Stimulated activated naive CD8-positive, alpha-beta T cell treated with anti-CD3 and anti-CD28 coated beads, Interleukin-15, amount 100 ng/mL, for 72 hours (primary cell): ENCODE data around the gene ELP5.

Experiments used
- ATAC-seq: fragments of 150-1000 bp; cut with Tn5 transposase; 2 replicates; pipeline ENCODE4 v1.10.0; 2021; ENCODE audit warnings: mild to moderate bottlenecking, moderate library complexity
- DNase-seq, 2 donors: peaks; one replicate each; pipeline ENCODE4 v3.0.0; 2021 to 2022
- H3K27ac Mint-ChIP-seq, 2 donors: one replicate each; pipeline ENCODE4 v1.8.0; 2022; ENCODE audit warnings: mild to moderate bottlenecking in 2 of 2, mixed read lengths in 2 of 2, moderate library complexity in 2 of 2
- H3K27me3 Mint-ChIP-seq: one replicate; pipeline ENCODE4 v1.8.0; 2022; ENCODE audit warnings: mixed read lengths
- H3K4me1 Mint-ChIP-seq: one replicate; pipeline ENCODE4 v1.8.0; 2022; ENCODE audit warnings: mild to moderate bottlenecking, mixed read lengths
- H3K4me3 Mint-ChIP-seq, 2 donors: one replicate each; pipeline ENCODE4 v1.8.0; 2022; ENCODE audit warnings: mild to moderate bottlenecking in 2 of 2, mixed read lengths in 2 of 2, moderate library complexity in 1 of 2
- H3K9me3 Mint-ChIP-seq, 2 donors: one replicate each; pipeline ENCODE4 v1.8.0; 2022; ENCODE audit warnings: mixed read lengths in 2 of 2

ELP5 gene

GRCh38 chr17:7281074-7281952 is 29.3 kb downstream of the ELP5 start, which contains the start of gene SLC2A4:
TSS of gene SLC2A4 (plus strand) at chr17:7281718. CDS start at chr17:7281935, 217 bp downstream.
- ATAC-seq (peak; percentile 80), DNase-seq (peak; percentile 80 to 88)
- H3K27ac Mint-ChIP-seq, result peak within 1 kb of the TSS; percentile 31 to 72
- H3K9me3 Mint-ChIP-seq, result no peaks in the 10 kb centered on the region
- peaks cover 45% of the 10 kb centered on the region for H3K27me3 Mint-ChIP-seq
- H3K4me3 Mint-ChIP-seq, result peak within 1 kb of the TSS; percentile 87 to 95
- H3K4me1 Mint-ChIP-seq, result peaks cover 39% of the 10 kb centered on the region

DNA sequence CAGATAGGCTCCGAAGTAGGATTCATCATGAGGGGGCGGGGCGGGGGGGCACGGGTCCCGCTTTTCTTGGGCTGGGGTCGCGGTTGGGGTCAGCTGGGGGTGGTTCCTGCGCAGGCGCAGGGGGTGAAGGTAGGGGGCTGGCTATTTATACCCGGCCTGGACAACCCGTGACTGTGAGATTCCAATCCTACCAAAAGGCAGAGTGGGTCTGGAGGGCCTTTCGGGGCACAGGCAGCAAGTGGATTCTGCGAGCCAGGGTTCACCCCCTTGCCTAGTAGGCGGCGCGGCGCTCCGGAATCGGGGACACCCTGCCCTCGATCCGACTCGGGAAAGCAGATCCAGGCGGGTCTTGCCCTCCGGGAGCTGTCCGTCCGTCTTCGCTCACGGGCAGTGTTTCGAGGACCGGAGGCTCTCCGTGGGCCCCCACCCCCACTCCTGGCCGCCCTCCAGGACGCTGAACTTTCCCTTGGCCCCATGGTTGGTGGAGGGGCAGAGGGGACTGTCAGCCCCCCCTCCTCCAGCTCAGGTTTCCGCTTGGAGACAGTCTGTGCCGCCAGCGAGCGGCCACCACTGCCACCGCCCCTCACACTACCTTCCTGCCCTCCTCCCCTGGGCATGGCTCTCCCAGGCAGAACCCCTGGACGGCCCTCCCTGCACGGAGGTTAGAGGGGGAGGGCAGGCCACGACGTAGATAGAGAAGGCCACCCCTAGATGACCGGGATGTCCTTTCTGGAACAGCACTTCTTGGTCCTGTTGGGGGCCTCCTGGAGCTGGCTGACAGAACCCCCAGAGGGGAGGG is 30.1 kb downstream of the ELP5 start:
- Mint-ChIP-seq H3K9me3 (no peaks in the 10 kb centered on the region), H3K27me3 (peaks cover 45% of the 10 kb centered on the region), H3K4me1 (peaks cover 39% of the 10 kb centered on the region), H3K4me3 (peak overlapping the region; percentile 87 to 95), H3K27ac (no peak overlapping the region)
- DNase-seq (no peak), ATAC-seq (no peak)

- peak overlapping the region in 1 of 2 donors; percentile 95 for H3K4me3 Mint-ChIP-seq
- DNase-seq (no peak), ATAC-seq (no peak)
- peaks cover 39% of the 10 kb centered on the region for H3K4me1 Mint-ChIP-seq
- H3K27me3 Mint-ChIP-seq, result peaks cover 52% of the 10 kb centered on the region
- H3K27ac Mint-ChIP-seq, result no peak overlapping the region
- no peaks in the 10 kb centered on the region for H3K9me3 Mint-ChIP-seq
Observed at GRCh38 chr17:7282752-7283321, 30.8 kb downstream of the ELP5 start.

- Mint-ChIP-seq H3K27ac (peak overlapping the region in 1 of 2 donors; percentile 27), H3K4me3 (no peak overlapping the region), H3K27me3 (peaks cover 56% of the 10 kb centered on the region), H3K9me3 (no peaks in the 10 kb centered on the region), H3K4me1 (peaks cover 39% of the 10 kb centered on the region)
- ATAC-seq, result no peak
- no peak for DNase-seq
Observed at GRCh38 chr17:7283471-7284216, 31.6 kb downstream of the ELP5 start.

DNA sequence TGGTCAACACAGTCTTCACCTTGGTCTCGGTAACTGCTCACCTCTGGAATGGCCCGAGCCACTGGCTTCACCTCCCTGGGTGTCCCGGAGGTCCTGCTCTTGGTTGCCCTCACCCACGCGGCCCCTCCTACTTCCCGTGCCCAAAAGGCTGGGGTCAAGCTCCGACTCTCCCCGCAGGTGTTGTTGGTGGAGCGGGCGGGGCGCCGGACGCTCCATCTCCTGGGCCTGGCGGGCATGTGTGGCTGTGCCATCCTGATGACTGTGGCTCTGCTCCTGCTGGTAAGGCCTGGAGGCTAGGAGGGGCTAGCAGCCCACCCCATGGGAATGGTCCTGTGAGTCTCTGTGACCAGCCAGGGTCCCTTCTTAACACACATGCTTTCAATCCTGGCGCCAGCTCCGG is 32.9 kb downstream of the ELP5 start:
- H3K27me3 Mint-ChIP-seq, result peaks cover 51% of the 10 kb centered on the region
- H3K27ac Mint-ChIP-seq, result no peak overlapping the region
- no peaks in the 10 kb centered on the region for H3K9me3 Mint-ChIP-seq
- peaks cover 39% of the 10 kb centered on the region for H3K4me1 Mint-ChIP-seq
- ATAC-seq (no peak), DNase-seq (no peak)
- no peak overlapping the region for H3K4me3 Mint-ChIP-seq

GRCh38 chr17:7285679-7286078 is 33.7 kb downstream of the ELP5 start:
- no peak overlapping the region for H3K4me3 Mint-ChIP-seq
- peak overlapping the region in 1 of 2 donors; percentile 22 for H3K27ac Mint-ChIP-seq
- H3K27me3 Mint-ChIP-seq, result peaks cover 45% of the 10 kb centered on the region
- DNase-seq (no peak), ATAC-seq (no peak)
- H3K4me1 Mint-ChIP-seq, result peaks cover 31% of the 10 kb centered on the region
- no peaks in the 10 kb centered on the region for H3K9me3 Mint-ChIP-seq

GRCh38 chr17:7289256-7290032 is 37.4 kb downstream of the ELP5 start:
- ATAC-seq (no peak), DNase-seq (no peak)
- H3K9me3 Mint-ChIP-seq, result no peaks in the 10 kb centered on the region
- no peak overlapping the region for H3K27ac Mint-ChIP-seq
- peaks cover 38% of the 10 kb centered on the region for H3K27me3 Mint-ChIP-seq
- H3K4me1 Mint-ChIP-seq, result peaks cover 9% of the 10 kb centered on the region
- no peak overlapping the region for H3K4me3 Mint-ChIP-seq

GRCh38 chr17:7290166-7290565 is 38.2 kb downstream of the ELP5 start:
- Mint-ChIP-seq H3K27me3 (peaks cover 40% of the 10 kb centered on the region), H3K4me1 (peaks cover 14% of the 10 kb centered on the region)

DNA sequence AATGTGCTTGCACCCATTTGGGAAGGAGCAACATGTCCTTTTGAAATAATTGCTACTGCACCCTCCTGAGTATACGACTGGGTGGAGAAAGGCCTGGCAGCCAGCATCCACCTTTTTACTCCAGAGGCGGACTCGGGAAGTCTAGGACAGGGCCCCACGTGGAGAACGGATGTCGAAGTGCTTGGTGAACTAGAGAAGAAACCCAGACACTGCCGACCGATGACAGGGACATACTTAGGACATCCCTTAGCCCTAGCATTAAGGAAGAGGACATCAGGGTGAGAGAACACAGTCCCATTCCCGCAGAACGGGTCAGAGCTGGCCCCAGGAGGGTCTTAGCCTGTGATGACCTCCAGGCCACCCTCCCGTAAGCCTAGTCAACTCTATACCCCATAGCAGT is 38.7 kb downstream of the ELP5 start:
- DNase-seq (no peak), ATAC-seq (no peak)
- Mint-ChIP-seq H3K27me3 (peaks cover 46% of the 10 kb centered on the region), H3K9me3 (no peaks in the 10 kb centered on the region), H3K4me3 (no peak overlapping the region), H3K4me1 (peaks cover 19% of the 10 kb centered on the region), H3K27ac (no peak overlapping the region)

More at GRCh38 chr17:7290166-7290565, 38.2 kb downstream of the ELP5 start:
- ATAC-seq (no peak), DNase-seq (no peak)
- Mint-ChIP-seq H3K9me3 (no peaks in the 10 kb centered on the region), H3K27ac (no peak overlapping the region), H3K4me3 (no peak overlapping the region)

- peaks cover 32% of the 10 kb centered on the region for H3K4me1 Mint-ChIP-seq
- H3K4me3 Mint-ChIP-seq, result no peak overlapping the region
- no peak for ATAC-seq
- no peak for DNase-seq
- no peaks in the 10 kb centered on the region for H3K9me3 Mint-ChIP-seq
- H3K27ac Mint-ChIP-seq, result no peak overlapping the region
- peaks cover 58% of the 10 kb centered on the region for H3K27me3 Mint-ChIP-seq
Observed at GRCh38 chr17:7292194-7292593, 40.2 kb downstream of the ELP5 start.

GRCh38 chr17:7292729-7293128 is 40.7 kb downstream of the ELP5 start:
- H3K9me3 Mint-ChIP-seq, result no peaks in the 10 kb centered on the region
- no peak for DNase-seq
- no peak for ATAC-seq
- no peak overlapping the region for H3K27ac Mint-ChIP-seq
- H3K4me1 Mint-ChIP-seq, result peaks cover 32% of the 10 kb centered on the region
- H3K27me3 Mint-ChIP-seq, result peaks cover 53% of the 10 kb centered on the region
- no peak overlapping the region for H3K4me3 Mint-ChIP-seq

DNA sequence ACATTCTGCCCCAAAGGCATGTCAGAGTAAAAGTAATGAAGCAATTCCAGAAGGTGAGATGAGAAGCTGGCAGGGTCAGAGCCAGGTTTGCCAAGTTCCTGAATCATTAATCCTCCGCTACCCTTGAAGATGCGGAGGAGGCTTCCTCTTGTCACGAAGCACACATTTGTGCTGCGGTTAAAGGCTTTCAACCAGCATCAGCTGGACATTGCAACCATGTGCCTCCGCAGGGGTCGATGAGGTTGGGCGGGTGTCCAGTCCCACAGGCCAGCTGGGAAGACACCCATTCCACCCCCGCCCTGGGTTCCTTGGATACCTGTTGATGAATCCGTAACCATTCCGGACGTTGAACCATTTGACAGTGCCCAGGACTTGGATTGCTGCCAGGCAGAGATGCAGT is 41.1 kb downstream of the ELP5 start:
- Mint-ChIP-seq H3K4me3 (peak overlapping the region in 1 of 2 donors; percentile 67), H3K9me3 (no peaks in the 10 kb centered on the region), H3K27me3 (peaks cover 48% of the 10 kb centered on the region), H3K4me1 (peaks cover 32% of the 10 kb centered on the region), H3K27ac (no peak overlapping the region)
- DNase-seq (no peak), ATAC-seq (no peak)

DNA sequence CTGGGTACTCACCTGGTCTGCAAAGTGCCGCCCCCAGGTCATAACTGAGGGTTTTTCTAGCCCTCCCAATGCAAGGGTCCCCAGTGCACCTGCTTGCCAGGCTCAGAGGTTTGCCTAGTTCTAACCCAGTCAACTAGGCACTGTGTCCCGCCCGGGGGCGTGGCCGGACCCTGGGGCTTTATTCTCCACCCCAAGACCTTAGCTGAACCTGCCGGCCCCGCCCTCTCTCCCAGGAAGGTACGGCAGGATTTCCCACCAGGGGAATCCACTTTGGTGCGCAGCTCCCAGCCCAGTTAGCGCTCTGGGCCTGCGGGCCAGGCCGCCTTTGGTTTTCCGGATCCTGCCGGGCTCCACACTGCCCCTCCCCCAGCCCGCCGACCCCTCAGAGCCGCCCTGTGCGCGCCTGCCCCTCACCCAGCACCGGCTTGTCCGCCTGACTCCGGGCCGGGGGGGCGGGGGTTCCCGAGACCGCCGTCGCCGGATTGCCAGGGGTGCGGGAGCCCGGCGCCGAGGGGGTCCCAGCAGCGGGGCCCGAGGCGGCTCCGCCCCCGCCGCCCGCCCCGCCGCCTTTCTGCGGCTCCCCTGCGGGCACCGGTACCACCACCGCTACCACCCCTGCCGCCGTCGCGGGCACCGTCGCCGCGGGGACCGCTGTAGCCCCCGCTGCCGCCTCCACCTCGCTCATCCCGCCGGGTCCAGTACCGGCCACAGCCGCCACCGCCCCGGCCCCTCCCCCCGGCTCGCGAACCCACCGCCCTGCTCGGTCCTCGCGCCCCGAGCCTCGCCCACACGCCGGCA is 42.0 kb downstream of the ELP5 start:
- Mint-ChIP-seq H3K4me3 (peak overlapping the region; percentile 91 to 95), H3K27ac (no peak overlapping the region)
- no peak for DNase-seq

More for the DNA sequence above, 42.0 kb downstream of the ELP5 start:
- Mint-ChIP-seq H3K9me3 (no peaks in the 10 kb centered on the region), H3K27me3 (peaks cover 48% of the 10 kb centered on the region), H3K4me1 (peaks cover 32% of the 10 kb centered on the region)
- ATAC-seq, result peak; percentile 1
